Heart left ventricle (tissue), 16 donors: ENCODE measurements around the gene SELENOF. TPM values are rescaled to one million over a fixed set of nuclear protein-coding genes. Genes with fewer than 3 reads are reported as not detected.

Source experiments
- ATAC-seq, 4 donors: fragments of 200-7000 bp; cut with Tn5 transposase; one replicate each; pipeline ENCODE4 v1.9.1; 2020 to 2022; ENCODE audit warnings: moderate library complexity in 4 of 4, mild to moderate bottlenecking in 3 of 4, moderate number of reproducible peaks in 1 of 4
- DNase-seq, 5 donors: peaks; one replicate each; pipeline ENCODE4 v3.0.0-alpha.2; 2020
- H3K27ac ChIP-seq, 12 donors: fragments of 200-600 bp; sonication (generic) in 4 of 12; one replicate each; pipeline versions ENCODE4 v1.5.0 to v1.8.0; 2016 to 2022; ENCODE audit warnings: mild to moderate bottlenecking in 2 of 12
- H3K27me3 ChIP-seq, 9 donors: fragments of 200-600 bp; sonication (generic) in 2 of 9; one replicate each; pipeline versions ENCODE4 v1.5.1 to v1.8.0; 2016 to 2022; ENCODE audit warnings: mild to moderate bottlenecking in 3 of 9
- H3K36me3 ChIP-seq, 9 donors: fragments of 200-600 bp; sonication (generic) in 2 of 9; one replicate each; pipeline versions ENCODE4 v1.5.0 to v1.8.0; 2018 to 2022; ENCODE audit warnings: mild to moderate bottlenecking in 2 of 9
- H3K4me1 ChIP-seq, 12 donors: fragments of 200-600 bp; sonication (generic) in 4 of 12; one replicate each; pipeline versions ENCODE4 v1.5.0 to v1.8.0; 2016 to 2022; ENCODE audit warnings: mild to moderate bottlenecking in 3 of 12
- H3K4me3 ChIP-seq, 12 donors: fragments of 200-600 bp; sonication (generic) in 4 of 12; one replicate each; pipeline versions ENCODE4 v1.5.0 to v1.8.0; 2017 to 2022; ENCODE audit warnings: mild to moderate bottlenecking in 9 of 12, moderate library complexity in 4 of 12
- H3K9me3 ChIP-seq, 12 donors: fragments of 200-600 bp; sonication (generic) in 4 of 12; one replicate each; pipeline versions ENCODE4 v1.5.0 to v1.8.0; 2016 to 2022; ENCODE audit warnings: mild to moderate bottlenecking in 1 of 12
- POLR2A ChIP-seq, 2 donors: fragments of 450-650 bp; IDR thresholded peaks; one replicate each; pipeline ENCODE4 v1.6.1; 2017; ENCODE audit warnings: antibody characterized with exemption in 2 of 2, mild to moderate bottlenecking in 2 of 2, moderate library complexity in 2 of 2
- WGBS, 4 donors: extraction: QIAGEN DNeasy Blood & Tissue Kit in 2 of 4; methylation state at CpG; one replicate each; pipeline versions ENCODE4 v1.1.5 to v1.1.7; 2013 to 2018; 5-methylcytosine and 5-hydroxymethylcytosine counted together
- intact Hi-C, 10 donors: fragments of 100-400 bp; cut with DNase I; formaldehyde crosslinking; loops; one replicate each; pipeline versions ENCODE4 v1.11.1 to v1.14.2; 2022
- polyA plus RNA-seq, 2 donors: library from polyadenylated mRNA; stranded (reverse); fragments of 200-250 nt; gene quantifications; one replicate each; pipeline ENCODE4 v1.2.3, GENCODE V29; 2013
- total RNA-seq, 9 donors: library from RNA; depleted of rRNA in 2 of 9; stranded (reverse); fragments of >200 nt in 2 of 9; fragmentation: NEBNext Ultra II Directional in 3 of 9; extraction: Animal tissue kit (Norgen Biotek cat#: 25700) in 3 of 9; gene quantifications; one replicate each; pipeline versions ENCODE4 v1.1.0 to v1.2.4, GENCODE V29; 2016 to 2023
- TF ChIP-seq, protein P1 (sequence below), 12 donors: fragments of 200-600 bp; sonication (generic) in 4 of 12; IDR thresholded peaks; one replicate each; pipeline versions ENCODE4 v1.5.0 to v1.8.0; 2018 to 2022; ENCODE audit warnings: antibody characterized with exemption in 12 of 12, mild to moderate bottlenecking in 5 of 12
- donor health status: ischemic (EF 13 %, LVEDD 7.1; RV severe dilation, severe dysfunction).
- donor health status: healthy with polysubstance abuse.
- donor health status: DM: no; HTN: yes; CAD: no.
- donor health status: DM: no; HTN: no; CAD: no.
- donor health status: ischemic (EF 25% LVEDD 6.9; RV normal size, moderate dysfunction).
- donor health status: ischemic (EF 25% LVEDD 5.7; RV mildly dilated, moderate dysfunction).
- donor health status: healthy.
- donor health status: DM: yes; HTN: yes; CAD: no.
- donor health status: ischemic (EF 35%, LVEDD 5.7; RV mildly dilated, moderate dysfunction).
- donor health status: nonischemic (EF 11% LVEDD 7.7; RV severe dilation, severe dysfunction).
- donor health status: DM: yes; HTN: yes; CAD: no.
- donor health status: PGD.
- donor health status: ischemic (EF 29% LVEDD 5.4; RV normal size, mild dysfunction).
- donor health status: nonischemic (EF 23%, LVEDD 6.1; RV moderate dilation, normal function).

Gene SELENOF
- total and polyA plus RNA-seq, 11 donors, result 46.8 to 125 (median 76.1) TPM

GRCh38 chr1:86887479-86888162 is 26.3 kb downstream of the SELENOF start:
- Histone ChIP-seq H3K4me1 (peaks cover 0 to 28% (median 3%) of the 10 kb centered on the region in 12 donors), H3K27me3 (no peaks in the 10 kb centered on the region), H3K27ac (no peak overlapping the region), H3K36me3 (peaks cover 0 to 6% (median 0%) of the 10 kb centered on the region in 9 donors), H3K4me3 (no peak overlapping the region), H3K9me3 (no peaks in the 10 kb centered on the region)
- intact Hi-C loops, result no loop called here
- TF ChIP-seq, protein P1, sequence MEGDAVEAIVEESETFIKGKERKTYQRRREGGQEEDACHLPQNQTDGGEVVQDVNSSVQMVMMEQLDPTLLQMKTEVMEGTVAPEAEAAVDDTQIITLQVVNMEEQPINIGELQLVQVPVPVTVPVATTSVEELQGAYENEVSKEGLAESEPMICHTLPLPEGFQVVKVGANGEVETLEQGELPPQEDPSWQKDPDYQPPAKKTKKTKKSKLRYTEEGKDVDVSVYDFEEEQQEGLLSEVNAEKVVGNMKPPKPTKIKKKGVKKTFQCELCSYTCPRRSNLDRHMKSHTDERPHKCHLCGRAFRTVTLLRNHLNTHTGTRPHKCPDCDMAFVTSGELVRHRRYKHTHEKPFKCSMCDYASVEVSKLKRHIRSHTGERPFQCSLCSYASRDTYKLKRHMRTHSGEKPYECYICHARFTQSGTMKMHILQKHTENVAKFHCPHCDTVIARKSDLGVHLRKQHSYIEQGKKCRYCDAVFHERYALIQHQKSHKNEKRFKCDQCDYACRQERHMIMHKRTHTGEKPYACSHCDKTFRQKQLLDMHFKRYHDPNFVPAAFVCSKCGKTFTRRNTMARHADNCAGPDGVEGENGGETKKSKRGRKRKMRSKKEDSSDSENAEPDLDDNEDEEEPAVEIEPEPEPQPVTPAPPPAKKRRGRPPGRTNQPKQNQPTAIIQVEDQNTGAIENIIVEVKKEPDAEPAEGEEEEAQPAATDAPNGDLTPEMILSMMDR (IDR thresholded peaks at IDR 0.05), result no peak
- no peak for TF ChIP-seq POLR2A (IDR thresholded peaks at IDR 0.05)
- ATAC-seq, result no peak
- WGBS, 4 donors, result 91 to 100% (median 97%) methylated on average over 5 of the region's 5 CpGs
- DNase-seq, result no peak

GRCh38 chr1:86875722-86876121 is 38.2 kb downstream of the SELENOF start:
- Histone ChIP-seq H3K27ac (no peak overlapping the region), H3K4me1 (no peaks in the 10 kb centered on the region), H3K36me3 (peaks cover 0 to 57% (median 35%) of the 10 kb centered on the region in 9 donors), H3K9me3 (no peaks in the 10 kb centered on the region), H3K4me3 (no peak overlapping the region), H3K27me3 (no peaks in the 10 kb centered on the region)
- 91 to 100% (median 98%) methylated on average over 1 of the region's 1 CpG for WGBS, 4 donors
- intact Hi-C loops, result no loop called here
- TF ChIP-seq, protein P1 (IDR thresholded peaks at IDR 0.05), result no peak
- no peak for TF ChIP-seq POLR2A (IDR thresholded peaks at IDR 0.05)
- DNase-seq (no peak), ATAC-seq (no peak)

DNA sequence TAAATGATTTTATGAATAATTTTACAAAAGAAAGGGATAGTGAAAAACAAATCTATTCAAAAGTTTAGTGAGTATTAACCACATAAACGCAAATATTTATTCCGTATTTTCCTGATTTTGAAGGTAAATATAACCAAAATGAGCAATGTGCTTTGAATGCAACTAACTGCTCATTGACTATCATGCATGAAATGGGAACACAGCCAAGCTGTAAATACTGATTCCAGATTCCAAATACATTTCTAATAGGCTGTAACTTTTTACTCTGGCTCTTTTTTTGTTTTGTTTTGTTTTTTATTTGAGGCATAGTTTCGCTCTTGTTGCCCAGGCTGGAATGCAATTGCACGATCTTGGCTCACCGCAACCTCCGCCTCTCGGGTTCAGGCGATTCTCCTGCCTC is 41.8 kb downstream of the SELENOF start:
- Histone ChIP-seq H3K27me3 (no peaks in the 10 kb centered on the region), H3K9me3 (no peaks in the 10 kb centered on the region), H3K36me3 (peaks cover 0 to 24% (median 4%) of the 10 kb centered on the region in 9 donors), H3K4me3 (no peak overlapping the region), H3K27ac (no peak overlapping the region), H3K4me1 (peaks cover 0 to 12% (median 0%) of the 10 kb centered on the region in 12 donors)
- 93 to 97% (median 95%) methylated on average over 8 of the region's 8 CpGs for WGBS, 4 donors
- TF ChIP-seq POLR2A (IDR thresholded peaks at IDR 0.05), result no peak
- TF ChIP-seq, protein P1 (IDR thresholded peaks at IDR 0.05), result no peak
- intact Hi-C loops, result no loop called here
- DNase-seq, result no peak
- ATAC-seq, result no peak

GRCh38 chr1:86871001-86871400 is 42.9 kb downstream of the SELENOF start:
- H3K4me3 ChIP-seq, result no peak overlapping the region
- H3K9me3 ChIP-seq, result no peaks in the 10 kb centered on the region
- H3K27me3 ChIP-seq, result no peaks in the 10 kb centered on the region
- TF ChIP-seq, protein P1 (IDR thresholded peaks at IDR 0.05), result no peak
- no peak for TF ChIP-seq POLR2A (IDR thresholded peaks at IDR 0.05)
- DNase-seq, result no peak
- peaks cover 0 to 15% (median 0%) of the 10 kb centered on the region in 9 donors for H3K36me3 ChIP-seq
- no peak for ATAC-seq
- no peak overlapping the region for H3K27ac ChIP-seq
- 91 to 94% (median 91%) methylated on average over 3 of the region's 3 CpGs for WGBS, 4 donors
- peaks cover 0 to 17% (median 0%) of the 10 kb centered on the region in 12 donors for H3K4me1 ChIP-seq
- intact Hi-C loops, result no loop called here
